K562 (cell line): ENCODE data around the gene IQSEC3. TPM values are rescaled to one million over a fixed set of nuclear protein-coding genes. Genes with fewer than 3 reads are reported as not detected.

ENCODE experiments used
- ATAC-seq: fragments of 200-7000 bp; cut with Tn5 transposase; 3 replicates; pipeline ENCODE4 v1.9.1; 2020; ENCODE audit warnings: moderate library complexity
- BruUV-seq: library from RNA; stranded (reverse); fragments of 400-500 nt; replicated peaks from 2 replicates; lab custom pipeline; 2021; lab: Mats Ljungman, UMichigan
- CTCF ChIA-PET: fragments of 300-600 bp; formaldehyde crosslinking; extraction: SDS; loops from one replicate; lab custom pipeline; 2021; ENCODE audit warnings: low intra/inter-chr PET ratio; lab: Yijun Ruan, JAX
- POLR2A ChIA-PET: fragments of 300-600, 350-650 bp; sonication (Branson Sonifier 250); formaldehyde crosslinking; extraction: SDS; loops from one replicate; lab custom pipeline; 2021; ENCODE audit warnings: antibody characterized with exemption, inconsistent platforms; lab: Yijun Ruan, JAX
- DNase-seq, 4 experiments: peaks; one replicate each; pipeline versions ENCODE4 v3.0.0 to v3.0.0-alpha.2; 2011 to 2018; ENCODE audit warnings: low spot score in 3 of 4, mixed read lengths in 3 of 4; ENCODE audit errors: extremely low read depth in 1 of 4
- FAIRE-seq: peaks from 2 replicates; lab custom pipeline; 2011; peaks lifted over from hg19 to GRCh38; lab: Jason Lieb, UNC
- H2AFZ ChIP-seq: 2 replicates; pipeline ENCODE4 v1.6.0; 2011; ENCODE audit warnings: low read depth, low read length, control low read depth, inconsistent platforms
- H3K27ac ChIP-seq: fragments of 200-600 bp; 3 replicates; pipeline ENCODE4 v1.8.0; 2011; ENCODE audit warnings: low read depth, mild to moderate bottlenecking, control low read depth, inconsistent platforms, low read length, moderate library complexity, mixed read lengths; ENCODE audit errors: extremely low read depth
- H3K27me3 ChIP-seq, 2 experiments: fragments of 300-600 bp in 1 of 2; 2 replicates in 1 of 2; 3 replicates in 1 of 2; pipeline versions ENCODE4 v1.6.0 to v1.8.0; 2011; ENCODE audit warnings: inconsistent platforms in 2 of 2, low read length in 2 of 2, mild to moderate bottlenecking in 1 of 2, mixed read lengths in 1 of 2, moderate library complexity in 1 of 2; ENCODE audit not compliant: control insufficient read depth in 2 of 2, insufficient read depth in 2 of 2
- H3K36me3 ChIP-seq: fragments of 300-600 bp; 3 replicates; pipeline ENCODE4 v1.8.0; 2011; ENCODE audit warnings: mild to moderate bottlenecking, low read length, inconsistent platforms; ENCODE audit not compliant: control insufficient read depth, insufficient read depth
- H3K4me1 ChIP-seq, 2 experiments: fragments of 200-600 bp in 1 of 2; replicated peaks in 1 of 2; 2 replicates in 1 of 2; 3 replicates in 1 of 2; pipeline versions ENCODE4 v1.5.1 to v1.8.0; 2011; ENCODE audit warnings: inconsistent platforms in 2 of 2, low read length in 2 of 2, mild to moderate bottlenecking in 1 of 2, mixed read lengths in 1 of 2, moderate library complexity in 1 of 2; ENCODE audit not compliant: control insufficient read depth in 2 of 2, insufficient read depth in 2 of 2
- H3K4me2 ChIP-seq: 2 replicates; pipeline ENCODE4 v1.6.1; 2011; ENCODE audit warnings: low read length, control low read depth, inconsistent platforms, mixed read lengths; ENCODE audit not compliant: insufficient read depth
- H3K4me3 ChIP-seq: fragments of 200-600 bp; sonication (generic), shearing (Covaris generic); 2 replicates; pipeline ENCODE4 v1.5.1; 2016; ENCODE audit warnings: control low read depth, inconsistent platforms
- H3K79me2 ChIP-seq: fragments of 200-600 bp; 3 replicates; pipeline ENCODE4 v1.8.0; 2011; ENCODE audit warnings: low read length, inconsistent platforms; ENCODE audit not compliant: control insufficient read depth, insufficient read depth
- H3K9ac ChIP-seq, 2 experiments: 2 replicates each; pipeline versions ENCODE4 v1.6.0 to v1.6.1; 2011; ENCODE audit warnings: low read depth in 2 of 2, low read length in 2 of 2, control low read depth in 1 of 2, inconsistent platforms in 1 of 2, mild to moderate bottlenecking in 1 of 2, mixed read lengths in 1 of 2; ENCODE audit not compliant: insufficient read depth in 1 of 2
- H3K9me1 ChIP-seq: one replicate; pipeline ENCODE4 v1.6.0; 2011; ENCODE audit warnings: inconsistent platforms, mild to moderate bottlenecking, low read length, moderate library complexity; ENCODE audit not compliant: control insufficient read depth, insufficient read depth
- H3K9me3 ChIP-seq: replicated peaks from 2 replicates; pipeline ENCODE4 v1.5.1; 2011; ENCODE audit warnings: low read depth, low read length, inconsistent platforms; ENCODE audit not compliant: control insufficient read depth, insufficient read depth
- H4K20me1 ChIP-seq: replicated peaks from 2 replicates; pipeline ENCODE4 v1.6.1; 2011; ENCODE audit warnings: low read length, inconsistent platforms, mixed read lengths; ENCODE audit not compliant: control insufficient read depth, insufficient read depth
- BDP1 ChIP-seq: IDR thresholded peaks from 3 replicates; pipeline ENCODE4 v1.6.1; 2011; ENCODE audit not compliant: insufficient read length, insufficient read depth
- BRF1 ChIP-seq: IDR thresholded peaks from 3 replicates; pipeline ENCODE4 v1.6.1; 2011; ENCODE audit warnings: borderline replicate concordance, mild to moderate bottlenecking; ENCODE audit not compliant: insufficient read length; ENCODE audit errors: extremely low read depth
- CEBPG ChIP-seq, 3 experiments: fragments of 200-800 bp in 1 of 3; sonication (Bioruptor generic) in 1 of 3; sonication (generic) in 1 of 3; formaldehyde crosslinking in 1 of 3; IDR thresholded peaks in 2 of 3; conservative IDR thresholded peaks in 1 of 3; 2 replicates each; pipeline versions ENCODE4 v1.6.1 to v1.8.0; 2016 to 2022; ENCODE audit warnings: missing compliant biosample characterization in 2 of 3, missing genetic modification characterization in 2 of 3, mild to moderate bottlenecking in 1 of 3, missing genetic modification reagents in 1 of 3
- E2F1 ChIP-seq: sonication (generic); formaldehyde crosslinking; IDR thresholded peaks from 2 replicates; pipeline ENCODE4 v1.8.1; 2023; ENCODE audit warnings: mild to moderate bottlenecking, missing genetic modification reagents, moderate library complexity
- ETV5 ChIP-seq: sonication (generic); formaldehyde crosslinking; IDR thresholded peaks from 2 replicates; pipeline ENCODE4 v1.4.0; 2020; ENCODE audit warnings: low read depth, mild to moderate bottlenecking, missing genetic modification reagents
- MBD1 ChIP-seq: fragments of 250-450 bp; sonication (Bioruptor Pico); IDR thresholded peaks from 2 replicates; pipeline ENCODE4 v1.8.0; 2022; ENCODE audit warnings: inconsistent platforms
- MYNN ChIP-seq, 2 experiments: sonication (generic); formaldehyde crosslinking in 1 of 2; IDR thresholded peaks; 2 replicates each; pipeline versions ENCODE4 v1.5.0 to v1.6.1; 2016 to 2020; ENCODE audit warnings: antibody characterized with exemption in 1 of 2, missing genetic modification reagents in 1 of 2
- SMAD4 ChIP-seq: fragments of 250-450 bp; sonication (Bioruptor Pico); conservative IDR thresholded peaks from 2 replicates; pipeline ENCODE4 v1.8.0; 2021; ENCODE audit warnings: inconsistent platforms, mild to moderate bottlenecking, moderate library complexity
- SRSF9 ChIP-seq: fragments of 200-400 bp; formaldehyde crosslinking; IDR thresholded peaks from 2 replicates; pipeline ENCODE4 v1.6.1; 2017; ENCODE audit warnings: low read depth, low read length, borderline replicate concordance
- ZKSCAN1 ChIP-seq: fragments of 150-350 bp; IDR thresholded peaks from 2 replicates; pipeline ENCODE4 v1.6.1; 2016; ENCODE audit warnings: low read depth, low read length
- ZNF224 ChIP-seq: sonication (generic); formaldehyde crosslinking; IDR thresholded peaks from 2 replicates; pipeline ENCODE4 v1.8.0; 2022; ENCODE audit warnings: mild to moderate bottlenecking, missing genetic modification reagents
- WGBS: fragments of 100-300 bp; shearing (Covaris generic); methylation state at CpG from one replicate; pipeline ENCODE4 v1.1.6; 2016; ENCODE audit warnings: low coverage, mixed read lengths; ENCODE audit not compliant: insufficient coverage; ENCODE audit errors: missing lambda C conversion rate; 5-methylcytosine and 5-hydroxymethylcytosine counted together
- in situ Hi-C: fragments of 300-500 bp; cut with MboI; formaldehyde crosslinking; loops from 4 replicates; pipeline ENCODE4 v1.15.0; 2018; ENCODE audit warnings: inconsistent platforms, mixed read lengths
- intact Hi-C: fragments of 100-400 bp; cut with micrococcal nuclease; formaldehyde crosslinking; loops from 2 replicates; pipeline ENCODE4 v1.14.2; 2022
- polyA plus RNA-seq, 8 experiments: library from polyadenylated mRNA; depleted of rRNA in 4 of 8; stranded (reverse) in 5 of 8; unstranded in 3 of 8; fragments of >200 nt; fragmentation: Nextera tagmentation in 2 of 8; fragmentation: Illumina TruSeq in 1 of 8; extraction: Ambion mirVana in 2 of 8; extraction: Trizol in 1 of 8; gene quantifications; 2 replicates each; pipeline versions ENCODE4 v1.2.1 to v1.2.3, GENCODE V29; 2011 to 2014; ENCODE audit warnings: inconsistent platforms in 1 of 8, missing spikeins in 1 of 8
- total RNA-seq, 7 experiments: library from RNA; depleted of rRNA in 6 of 7; stranded (reverse); fragments of >200 nt in 6 of 7; fragmentation: Illumina TruSeq in 2 of 7; extraction: Trizol in 2 of 7; gene quantifications; 2 replicates each; pipeline versions ENCODE4 v1.2.1 to v1.2.3, GENCODE V29; 2011 to 2021; ENCODE audit warnings: low replicate concordance in 1 of 7
- TF ChIP-seq, protein P1 (sequence below): fragments of 200-800 bp; sonication (Bioruptor generic); IDR thresholded peaks from 2 replicates; pipeline ENCODE4 v1.6.1; 2017; ENCODE audit warnings: missing genetic modification characterization, missing compliant biosample characterization

Gene IQSEC3
- total and polyA plus RNA-seq, 9 of the 15 experiments (the other 6 are each of a cell fraction or from before 2014, with no cell fraction given): under 0.01 to 0.25 (median 0.08) TPM; not detected in 3

DNA sequence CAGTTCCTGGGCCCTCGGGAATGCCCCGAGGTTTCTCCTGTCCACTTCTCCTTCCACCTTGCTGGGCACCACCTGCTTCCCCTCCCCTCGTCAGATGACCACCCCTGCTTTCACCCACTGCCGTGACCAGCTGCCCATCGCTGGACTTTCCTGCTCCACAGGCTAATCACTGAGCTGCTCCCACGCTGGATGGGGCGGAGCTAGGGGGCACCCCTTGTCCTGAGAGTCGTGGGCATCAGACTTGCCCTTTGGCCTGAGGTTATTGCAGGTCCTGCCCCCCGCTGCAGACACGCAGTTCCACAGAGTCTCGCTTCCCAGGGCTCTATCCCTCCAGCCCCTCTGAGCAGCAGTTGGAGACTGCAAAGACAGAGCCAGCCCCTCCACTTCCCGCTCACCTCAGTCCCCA, 147.0 kb downstream of the IQSEC3 start:
- H3K9ac ChIP-seq: no peak overlapping the region
- in situ Hi-C loops: no loop called here
- peaks cover 26 to 67% of the 10 kb centered on the region in 2 experiments for H3K27me3 ChIP-seq
- BruUV-seq: no TSS peak
- ATAC-seq (no peak), DNase-seq (no peak)
- H2AFZ ChIP-seq: no peak overlapping the region
- no peaks in the 10 kb centered on the region for H3K9me1 ChIP-seq
- no peaks in the 10 kb centered on the region; a peak in 1 of 5 replicates for H3K4me1 ChIP-seq
- TF ChIP-seq CEBPG (CRISPR knock-in tag; IDR thresholded peaks at IDR 0.05) (no peak), CEBPG (tag; conservative IDR thresholded peaks at IDR 0.05 in 1 of 2, IDR thresholded peaks at IDR 0.05 in 1 of 2) (no peak), ZKSCAN1 (no peak), BRF1 (no peak), MBD1 (CRISPR knock-in tag) (no peak), E2F1 (CRISPR knock-in tag) (no peak), BDP1 (no peak), MYNN (IDR thresholded peaks at IDR 0.05) (no peak), MYNN (CRISPR knock-in tag; IDR thresholded peaks at IDR 0.05) (no peak), ETV5 (CRISPR knock-in tag) (no peak), SRSF9 (no peak), SMAD4 (CRISPR knock-in tag) (no peak), ZNF224 (no peak)
- TF ChIP-seq, protein P1, sequence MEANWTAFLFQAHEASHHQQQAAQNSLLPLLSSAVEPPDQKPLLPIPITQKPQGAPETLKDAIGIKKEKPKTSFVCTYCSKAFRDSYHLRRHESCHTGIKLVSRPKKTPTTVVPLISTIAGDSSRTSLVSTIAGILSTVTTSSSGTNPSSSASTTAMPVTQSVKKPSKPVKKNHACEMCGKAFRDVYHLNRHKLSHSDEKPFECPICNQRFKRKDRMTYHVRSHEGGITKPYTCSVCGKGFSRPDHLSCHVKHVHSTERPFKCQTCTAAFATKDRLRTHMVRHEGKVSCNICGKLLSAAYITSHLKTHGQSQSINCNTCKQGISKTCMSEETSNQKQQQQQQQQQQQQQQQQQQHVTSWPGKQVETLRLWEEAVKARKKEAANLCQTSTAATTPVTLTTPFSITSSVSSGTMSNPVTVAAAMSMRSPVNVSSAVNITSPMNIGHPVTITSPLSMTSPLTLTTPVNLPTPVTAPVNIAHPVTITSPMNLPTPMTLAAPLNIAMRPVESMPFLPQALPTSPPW: no peak
- TF ChIP-seq, all 486 proteins: peak for 0
- WGBS: 3% methylated on average over 9 of the region's 12 CpGs
- no peak overlapping the region for H3K4me3 ChIP-seq
- H3K27ac ChIP-seq: no peak overlapping the region
- no peaks in the 10 kb centered on the region for H3K9me3 ChIP-seq
- no peaks in the 10 kb centered on the region for H3K36me3 ChIP-seq
- no peaks in the 10 kb centered on the region for H4K20me1 ChIP-seq
- no peaks in the 10 kb centered on the region for H3K79me2 ChIP-seq
- CTCF ChIA-PET: no interaction called here
- FAIRE-seq: no peak
- intact Hi-C loops: no loop called here
- POLR2A ChIA-PET: no interaction called here
- no peak overlapping the region for H3K4me2 ChIP-seq
